Choroid plexus epithelial cell (primary cell): ENCODE data around the gene RIT2.
A peak's percentile ranks its signal among the peaks of the same experiment; 100 is the strongest.

Experiments used
- DNase-seq: peaks from one replicate; pipeline ENCODE4 v3.0.0-alpha.2; 2010; ENCODE audit warnings: low read depth
- H3K4me3 ChIP-seq: 2 replicates; pipeline ENCODE4 v1.5.1; 2011; ENCODE audit warnings: low read depth, mild to moderate bottlenecking, control low read depth, low read length, moderate library complexity
- CTCF ChIP-seq: conservative IDR thresholded peaks from 2 replicates; pipeline ENCODE4 v1.5.1; 2011; ENCODE audit warnings: low read depth, mild to moderate bottlenecking, control low read depth, inconsistent platforms, low read length, moderate library complexity

The RIT2 gene

GRCh38 chr18:43155842-43156241, 40.4 kb upstream of the RIT2 start:
- no peak overlapping the region for H3K4me3 ChIP-seq
- no peak for TF ChIP-seq CTCF

GRCh38 chr18:43148231-43148630, 32.7 kb upstream of the RIT2 start:
- no peak overlapping the region for H3K4me3 ChIP-seq
- DNase-seq: no peak
- no peak for TF ChIP-seq CTCF

More at GRCh38 chr18:43155842-43156241, 40.4 kb upstream of the RIT2 start:
- DNase-seq: no peak

GRCh38 chr18:43141208-43141607, 25.7 kb upstream of the RIT2 start:
- DNase-seq: no peak
- no peak overlapping the region for H3K4me3 ChIP-seq
- no peak for TF ChIP-seq CTCF

GRCh38 chr18:43139288-43139946, 23.9 kb upstream of the RIT2 start:
- no peak for TF ChIP-seq CTCF
- DNase-seq: no peak
- no peak overlapping the region for H3K4me3 ChIP-seq

GRCh38 chr18:43134876-43135275, 19.4 kb upstream of the RIT2 start:
- DNase-seq: no peak
- TF ChIP-seq CTCF: no peak
- no peak overlapping the region for H3K4me3 ChIP-seq

GRCh38 chr18:43130716-43131260, 15.3 kb upstream of the RIT2 start:
- TF ChIP-seq CTCF: no peak
- no peak for DNase-seq
- no peak overlapping the region for H3K4me3 ChIP-seq

- peak; percentile 25 for DNase-seq
- no peak for TF ChIP-seq CTCF
- peak overlapping the region; percentile 46 for H3K4me3 ChIP-seq
Measured at GRCh38 chr18:43129946-43130524, 14.6 kb upstream of the RIT2 start.
